PC-9 (cell line): ENCODE measurements around the gene TMEFF1. TPM values are rescaled to one million over a fixed set of nuclear protein-coding genes. Genes with fewer than 3 reads are reported as not detected.
A peak's percentile ranks its signal among the peaks of the same experiment; 100 is the strongest.

Experiments used
- BruUV-seq: library from RNA; stranded (reverse); fragments of 400-500 nt; replicated peaks from 2 replicates; lab custom pipeline; 2021; lab: Mats Ljungman, UMichigan
- CTCF ChIA-PET: fragments of 300-600 bp; sonication (Branson Sonifier 250); formaldehyde crosslinking; loops from one replicate; lab custom pipeline; 2022; ENCODE audit warnings: antibody characterized with exemption; lab: Charles Lee
- POLR2A ChIA-PET: fragments of 300-600 bp; sonication (Branson Sonifier 250); formaldehyde crosslinking; loops from one replicate; lab custom pipeline; 2022; ENCODE audit warnings: antibody characterized with exemption; ENCODE audit not compliant: unreplicated experiment; lab: Charles Lee
- DNase-seq, 2 experiments: peaks; one replicate each; pipeline versions ENCODE4 v3.0.0 to v3.0.0-alpha.2; 2015 to 2022; ENCODE audit warnings: mixed read lengths in 1 of 2
- H2AFZ ChIP-seq: fragments of 200-600 bp; sonication (generic); 2 replicates; pipeline ENCODE4 v1.8.1; 2017; ENCODE audit warnings: antibody characterized with exemption
- H3F3A ChIP-seq: fragments of 200-600 bp; sonication (generic); 2 replicates; pipeline ENCODE4 v1.8.1; 2017; ENCODE audit warnings: antibody characterized with exemption, mild to moderate bottlenecking, low read depth; ENCODE audit not compliant: insufficient read depth
- H3K27ac ChIP-seq: fragments of 200-600 bp; sonication (generic); 2 replicates; pipeline ENCODE4 v1.6.1; 2016; ENCODE audit warnings: mixed run types
- H3K27me3 ChIP-seq: fragments of 200-600 bp; sonication (generic); 2 replicates; pipeline ENCODE4 v1.6.1; 2016; ENCODE audit warnings: low read depth, mixed run types; ENCODE audit not compliant: insufficient read depth
- H3K36me3 ChIP-seq: fragments of 200-600 bp; sonication (generic); 2 replicates; pipeline ENCODE4 v1.6.1; 2016; ENCODE audit warnings: low read depth, mixed run types
- H3K4me1 ChIP-seq: fragments of 200-600 bp; sonication (generic); replicated peaks from 2 replicates; pipeline ENCODE4 v1.6.1; 2016; ENCODE audit warnings: mixed run types; ENCODE audit not compliant: insufficient read depth
- H3K4me2 ChIP-seq: fragments of 200-600 bp; sonication (generic); 2 replicates; pipeline ENCODE4 v1.6.1; 2017; ENCODE audit warnings: mixed run types
- H3K4me3 ChIP-seq: fragments of 200-600 bp; sonication (generic); 2 replicates; pipeline ENCODE4 v1.6.1; 2016; ENCODE audit warnings: mixed run types
- H3K79me2 ChIP-seq: fragments of 200-600 bp; sonication (generic); 2 replicates; pipeline ENCODE4 v1.6.1; 2017; ENCODE audit warnings: low read depth, mixed run types
- H3K9me2 ChIP-seq: fragments of 200-600 bp; sonication (generic); 2 replicates; pipeline ENCODE4 v1.8.1; 2017; ENCODE audit warnings: mild to moderate bottlenecking; ENCODE audit not compliant: insufficient read depth
- H3K9me3 ChIP-seq: fragments of 200-600 bp; sonication (generic); 2 replicates; pipeline ENCODE4 v1.8.1; 2016; ENCODE audit warnings: low read depth; ENCODE audit not compliant: insufficient read depth
- H4K20me1 ChIP-seq: fragments of 200-600 bp; sonication (generic); 2 replicates; pipeline ENCODE4 v1.8.1; 2017; ENCODE audit not compliant: insufficient read depth
- EZH2 ChIP-seq: fragments of 200-600 bp; sonication (generic); IDR thresholded peaks from 2 replicates; pipeline ENCODE4 v1.8.0; 2017; ENCODE audit warnings: antibody characterized with exemption, low read depth
- intact Hi-C: fragments of 100-400 bp; cut with micrococcal nuclease; formaldehyde crosslinking; loops from one replicate; pipeline ENCODE4 v1.10.0; 2022; ENCODE audit not compliant: unreplicated experiment
- total RNA-seq: library from RNA; stranded (reverse); gene quantifications from 2 replicates; pipeline ENCODE4 v1.2.3, GENCODE V29; 2021
- TF ChIP-seq, protein P1 (sequence below): fragments of 200-600 bp; sonication (generic); conservative IDR thresholded peaks from 2 replicates; pipeline ENCODE4 v1.6.1; 2017; ENCODE audit warnings: mixed run types, antibody characterized with exemption, mild to moderate bottlenecking, moderate library complexity

The TMEFF1 gene
- total RNA-seq, 1 experiment from 2014 or later, result 1.1 TPM

- ChIA-PET CTCF (interaction anchor here (0.6 kb wide), 1 partner anchor 33 kb away, joined by 13 read pairs; no protein-coding TSS in a partner anchor), POLR2A (interaction anchor here (0.6 to 0.7 kb wide), 3 partner anchors 11 to 82 kb away, joined by 3 to 7 read pairs (median 5); no protein-coding TSS in a partner anchor)
- Histone ChIP-seq H3K4me2 (peak within 1 kb of the TSS; percentile 89), H4K20me1 (no peaks in the 10 kb centered on the region), H3F3A (peaks cover 36% of the 10 kb centered on the region), H3K4me1 (peaks cover 40% of the 10 kb centered on the region), H2AFZ (peak within 1 kb of the TSS; percentile 98), H3K4me3 (peak within 1 kb of the TSS; percentile 96), H3K9me3 (no peaks in the 10 kb centered on the region), H3K27ac (peak within 1 kb of the TSS; percentile 89), H3K9me2 (no peaks in the 10 kb centered on the region), H3K79me2 (peaks cover 39% of the 10 kb centered on the region), H3K27me3 (no peaks in the 10 kb centered on the region), H3K36me3 (no peaks in the 10 kb centered on the region)
- BruUV-seq, result TSS peak; percentile 73
- intact Hi-C loops, result loop anchor here (1.0 to 5.0 kb wide), 4 partner anchors 16 to 604 kb away; partner anchors contain the start of genes NR4A3 and TEX10
- TF ChIP-seq EZH2, result no peak
- TF ChIP-seq, protein P1, sequence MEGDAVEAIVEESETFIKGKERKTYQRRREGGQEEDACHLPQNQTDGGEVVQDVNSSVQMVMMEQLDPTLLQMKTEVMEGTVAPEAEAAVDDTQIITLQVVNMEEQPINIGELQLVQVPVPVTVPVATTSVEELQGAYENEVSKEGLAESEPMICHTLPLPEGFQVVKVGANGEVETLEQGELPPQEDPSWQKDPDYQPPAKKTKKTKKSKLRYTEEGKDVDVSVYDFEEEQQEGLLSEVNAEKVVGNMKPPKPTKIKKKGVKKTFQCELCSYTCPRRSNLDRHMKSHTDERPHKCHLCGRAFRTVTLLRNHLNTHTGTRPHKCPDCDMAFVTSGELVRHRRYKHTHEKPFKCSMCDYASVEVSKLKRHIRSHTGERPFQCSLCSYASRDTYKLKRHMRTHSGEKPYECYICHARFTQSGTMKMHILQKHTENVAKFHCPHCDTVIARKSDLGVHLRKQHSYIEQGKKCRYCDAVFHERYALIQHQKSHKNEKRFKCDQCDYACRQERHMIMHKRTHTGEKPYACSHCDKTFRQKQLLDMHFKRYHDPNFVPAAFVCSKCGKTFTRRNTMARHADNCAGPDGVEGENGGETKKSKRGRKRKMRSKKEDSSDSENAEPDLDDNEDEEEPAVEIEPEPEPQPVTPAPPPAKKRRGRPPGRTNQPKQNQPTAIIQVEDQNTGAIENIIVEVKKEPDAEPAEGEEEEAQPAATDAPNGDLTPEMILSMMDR, result no peak
- DNase-seq, result peak; percentile 58 to 67
These were observed 46.2 kb upstream of the TMEFF1 start, which contains the start of gene MSANTD3 for GRCh38 chr9:100426530-100427365. Gene MSANTD3, plus strand, starts transcription at chr9:100427143. Its CDS starts 14,796 bp downstream, at chr9:100441939.

GRCh38 chr9:100427366-100428263, 45.3 kb upstream of the TMEFF1 start:
- Histone ChIP-seq H3K27me3 (no peaks in the 10 kb centered on the region), H3K79me2 (peaks cover 46% of the 10 kb centered on the region), H3F3A (peaks cover 36% of the 10 kb centered on the region), H2AFZ (peak overlapping the region; percentile 92), H3K9me2 (no peaks in the 10 kb centered on the region), H3K4me1 (peaks cover 40% of the 10 kb centered on the region), H3K4me2 (peak overlapping the region; percentile 82), H4K20me1 (no peaks in the 10 kb centered on the region), H3K9me3 (no peaks in the 10 kb centered on the region), H3K27ac (peak overlapping the region; percentile 84), H3K4me3 (peak overlapping the region; percentile 86), H3K36me3 (no peaks in the 10 kb centered on the region)
- ChIA-PET CTCF (interaction anchor here (0.6 kb wide), 1 partner anchor 13 kb away, joined by 11 read pairs; no protein-coding TSS in a partner anchor), POLR2A (interaction anchor here (0.6 to 0.7 kb wide), 3 partner anchors 10 to 83 kb away, joined by 3 to 7 read pairs (median 5); no protein-coding TSS in a partner anchor)
- intact Hi-C loops, result loop anchor here (1.0 to 5.0 kb wide), 4 partner anchors 17 to 605 kb away; partner anchors contain the start of genes NR4A3 and TEX10
- DNase-seq, result peak; percentile 43 to 52
- no TSS peak for BruUV-seq
- no peak for TF ChIP-seq EZH2
- TF ChIP-seq, protein P1, result no peak
